H1 (cell line): Measurements from ENCODE around the gene RFX2.
"Not testable (repeated sequence)": the region's sequence is repeated elsewhere in the genome, so short reads cannot be mapped to it uniquely, and the experiment has no call there.

ENCODE experiments used
- EGR1 ChIP-seq: IDR thresholded peaks from 2 replicates; pipeline ENCODE4 v1.6.1; 2011; ENCODE audit warnings: low read depth, low read length, borderline replicate concordance
- EZH2 ChIP-seq: fragments of 200-600 bp; sonication (generic); IDR thresholded peaks from 2 replicates; pipeline ENCODE4 v1.7.1; 2012; ENCODE audit warnings: low read depth, mild to moderate bottlenecking, moderate library complexity, low read length, inconsistent platforms; ENCODE audit not compliant: severe bottlenecking
- KDM5A ChIP-seq: fragments of 200-600 bp; IDR thresholded peaks from 2 replicates; pipeline ENCODE4 v1.7.1; 2012; ENCODE audit warnings: mild to moderate bottlenecking, low read length, inconsistent platforms, mixed read lengths
- POLR2AphosphoS5 ChIP-seq: IDR thresholded peaks from 2 replicates; pipeline ENCODE4 v1.6.1; 2011; ENCODE audit warnings: low read depth, low read length
- RAD21 ChIP-seq, 2 experiments: IDR thresholded peaks in 1 of 2; conservative IDR thresholded peaks in 1 of 2; 2 replicates each; pipeline ENCODE4 v1.6.1; 2011; ENCODE audit warnings: low read depth in 2 of 2, low read length in 2 of 2, improper control_type of control experiment in 1 of 2, inconsistent platforms in 1 of 2, mild to moderate bottlenecking in 1 of 2, moderate library complexity in 1 of 2
- USF2 ChIP-seq: IDR thresholded peaks from 2 replicates; pipeline ENCODE4 v1.6.1; 2011; ENCODE audit warnings: low read length, improper control_type of control experiment
- TF ChIP-seq, protein P1 (sequence below): IDR thresholded peaks from 2 replicates; pipeline ENCODE4 v1.6.1; 2011; ENCODE audit warnings: low read depth, mild to moderate bottlenecking, low read length; ENCODE audit not compliant: insufficient read depth

DNA sequence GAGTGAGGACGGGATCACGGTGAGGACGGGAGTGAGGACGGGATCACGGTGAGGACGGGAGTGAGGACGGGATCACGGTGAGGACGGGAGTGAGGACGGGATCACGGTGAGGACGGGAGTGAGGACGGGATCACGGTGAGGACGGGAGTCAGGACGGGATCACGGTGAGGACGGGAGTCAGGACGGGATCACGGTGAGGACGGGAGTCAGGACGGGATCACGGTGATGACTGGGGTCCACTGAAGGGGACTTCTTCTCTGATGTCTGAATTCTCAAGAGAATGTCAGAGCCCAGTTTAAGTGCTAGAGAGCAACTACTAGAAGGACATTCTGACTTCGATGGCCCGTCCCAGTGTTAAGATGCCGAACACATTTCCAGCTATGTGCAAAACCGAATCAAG is 85.5 kb downstream of the RFX2 start:
- not testable (repeated sequence) for TF ChIP-seq KDM5A; RAD21 (IDR thresholded peaks at IDR 0.05 in 1 of 2, conservative IDR thresholded peaks at IDR 0.05 in 1 of 2; ENCODE audit: low read depth in 2 of 2, low read length in 2 of 2); EGR1; POLR2AphosphoS5; EZH2; USF2
- TF ChIP-seq, protein P1, sequence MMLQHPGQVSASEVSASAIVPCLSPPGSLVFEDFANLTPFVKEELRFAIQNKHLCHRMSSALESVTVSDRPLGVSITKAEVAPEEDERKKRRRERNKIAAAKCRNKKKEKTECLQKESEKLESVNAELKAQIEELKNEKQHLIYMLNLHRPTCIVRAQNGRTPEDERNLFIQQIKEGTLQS, result not testable (repeated sequence)
